K562 (cell line): ENCODE data around the gene PODXL2.

ENCODE experiments used
- CTCF ChIP-seq, 3 experiments: IDR thresholded peaks in 2 of 3; conservative IDR thresholded peaks in 1 of 3; 2 replicates each; pipeline ENCODE4 v1.5.1; 2011 to 2012; ENCODE audit warnings: low read length in 3 of 3, mild to moderate bottlenecking in 3 of 3, control low read depth in 2 of 3, improper control_type of control experiment in 1 of 3, inconsistent platforms in 1 of 3, low read depth in 1 of 3, mixed read lengths in 1 of 3, moderate library complexity in 1 of 3; ENCODE audit not compliant: insufficient read depth in 2 of 3
- E4F1 ChIP-seq: fragments of 250-450 bp; sonication (Bioruptor Pico); IDR thresholded peaks from 2 replicates; pipeline ENCODE4 v1.5.0; 2021; ENCODE audit warnings: mild to moderate bottlenecking, borderline replicate concordance
- GTF2F1 ChIP-seq: IDR thresholded peaks from 2 replicates; pipeline ENCODE4 v1.6.1; 2011; ENCODE audit warnings: low read depth, low read length, improper control_type of control experiment
- KDM1A ChIP-seq, 2 experiments: fragments of 450-650 bp; IDR thresholded peaks; 2 replicates each; pipeline ENCODE4 v1.6.1; 2016; ENCODE audit warnings: mild to moderate bottlenecking in 2 of 2
- MXI1 ChIP-seq: IDR thresholded peaks from 2 replicates; pipeline ENCODE4 v1.6.1; 2011; ENCODE audit warnings: low read depth, mild to moderate bottlenecking, improper control_type of control experiment, low read length
- MYC ChIP-seq, 2 experiments: fragments of 250-450 bp in 1 of 2; sonication (Bioruptor Pico) in 1 of 2; IDR thresholded peaks; 2 replicates each; pipeline versions ENCODE4 v1.5.1 to v1.6.1; 2012 to 2021; ENCODE audit warnings: low read depth in 2 of 2, borderline replicate concordance in 1 of 2, improper control_type of control experiment in 1 of 2, low read length in 1 of 2, mild to moderate bottlenecking in 1 of 2, moderate library complexity in 1 of 2
- POLR2A ChIP-seq: fragments of 450-650 bp; conservative IDR thresholded peaks from 2 replicates; pipeline ENCODE4 v1.6.1; 2016

DNA sequence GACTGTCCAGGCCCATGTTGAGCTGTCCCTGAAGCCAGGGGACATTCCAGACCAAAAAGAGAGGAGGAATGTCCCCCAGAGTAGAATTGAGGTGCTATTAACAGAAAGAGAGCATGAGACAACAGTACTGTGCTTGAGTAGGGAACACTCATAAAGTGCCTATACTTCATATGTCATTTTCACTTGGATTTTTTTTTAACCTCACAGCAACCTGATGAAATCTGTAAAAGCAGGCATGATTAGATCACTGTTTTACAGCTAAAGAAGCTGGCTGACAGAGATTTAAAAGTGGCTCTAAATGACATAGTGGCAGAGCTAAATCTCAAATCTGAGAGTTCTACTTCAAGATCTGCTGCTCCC is 18.8 kb downstream of the PODXL2 start:
- no peak for TF ChIP-seq POLR2A
- no peak for TF ChIP-seq MYC (IDR thresholded peaks at IDR 0.05; ENCODE audit: low read depth, low read length)
- TF ChIP-seq MYC (CRISPR knock-in tag; IDR thresholded peaks at IDR 0.05; ENCODE audit: borderline replicate concordance, low read depth) = no peak
- TF ChIP-seq KDM1A (IDR thresholded peaks at IDR 0.05) = no peak
- no peak for TF ChIP-seq CTCF (IDR thresholded peaks at IDR 0.05 in 2 of 3, conservative IDR thresholded peaks at IDR 0.05 in 1 of 3; ENCODE audit: insufficient read depth in 2 of 3, low read depth in 1 of 3, low read length in 3 of 3)
- no peak for TF ChIP-seq GTF2F1
- TF ChIP-seq E4F1 (CRISPR knock-in tag) = no peak
- no peak for TF ChIP-seq MXI1
